GM19467 (cell line): Measurements from ENCODE around the gene ERAP2.

Source experiments
- ATAC-seq: cut with Tn5 transposase; IDR thresholded peaks from one replicate; pipeline ENCODE4 v1.9.1; 2021; ENCODE audit warnings: mild to moderate bottlenecking, moderate library complexity; ENCODE audit not compliant: unreplicated experiment

The ERAP2 gene

GRCh38 chr5:96896276-96896675 is 20.0 kb downstream of the ERAP2 start:
- peak; percentile 49 for ATAC-seq

- ATAC-seq, result peak; percentile 89
These were observed 20.5 kb downstream of the ERAP2 start for GRCh38 chr5:96896806-96897205.

- ATAC-seq, result no peak
These were observed 25.1 kb downstream of the ERAP2 start for GRCh38 chr5:96901384-96901783.

GRCh38 chr5:96901841-96902240 is 25.5 kb downstream of the ERAP2 start:
- ATAC-seq, result no peak

- no peak for ATAC-seq
These were observed 26.6 kb downstream of the ERAP2 start for GRCh38 chr5:96902876-96903275.

- no peak for ATAC-seq
These were observed 27.0 kb downstream of the ERAP2 start for GRCh38 chr5:96903300-96903699.

- ATAC-seq, result no peak
These were observed 28.0 kb downstream of the ERAP2 start for GRCh38 chr5:96904054-96904931.

- ATAC-seq, result no peak
These were observed 29.6 kb downstream of the ERAP2 start for GRCh38 chr5:96905864-96906263.

- ATAC-seq, result no peak
These were observed 32.7 kb downstream of the ERAP2 start for GRCh38 chr5:96909003-96909402.

- ATAC-seq, result no peak
These were observed 33.1 kb downstream of the ERAP2 start for GRCh38 chr5:96909435-96909834.

- ATAC-seq, result no peak
These were observed 34.8 kb downstream of the ERAP2 start for GRCh38 chr5:96911139-96911538.

GRCh38 chr5:96913233-96913632 is 36.9 kb downstream of the ERAP2 start:
- ATAC-seq, result no peak

GRCh38 chr5:96919754-96920197 is 43.5 kb downstream of the ERAP2 start:
- ATAC-seq, result peak; percentile 40

- ATAC-seq, result no peak
These were observed 44.5 kb downstream of the ERAP2 start for GRCh38 chr5:96920744-96921355.

- ATAC-seq, result no peak
These were observed 46.4 kb downstream of the ERAP2 start for GRCh38 chr5:96922499-96923244.

- ATAC-seq, result no peak
These were observed 47.7 kb downstream of the ERAP2 start for GRCh38 chr5:96924016-96924443.

- ATAC-seq, result no peak
These were observed 50.0 kb downstream of the ERAP2 start for GRCh38 chr5:96926276-96926675.

- ATAC-seq, result no peak
These were observed 50.7 kb downstream of the ERAP2 start for GRCh38 chr5:96927008-96927407.

GRCh38 chr5:96928931-96929708 is 52.8 kb downstream of the ERAP2 start:
- ATAC-seq, result no peak

- ATAC-seq, result no peak
These were observed 53.8 kb downstream of the ERAP2 start for GRCh38 chr5:96930058-96930457.

GRCh38 chr5:96930589-96930988 is 54.3 kb downstream of the ERAP2 start:
- no peak for ATAC-seq
